ENCODE measurements around the gene LGALS7.

DNA sequence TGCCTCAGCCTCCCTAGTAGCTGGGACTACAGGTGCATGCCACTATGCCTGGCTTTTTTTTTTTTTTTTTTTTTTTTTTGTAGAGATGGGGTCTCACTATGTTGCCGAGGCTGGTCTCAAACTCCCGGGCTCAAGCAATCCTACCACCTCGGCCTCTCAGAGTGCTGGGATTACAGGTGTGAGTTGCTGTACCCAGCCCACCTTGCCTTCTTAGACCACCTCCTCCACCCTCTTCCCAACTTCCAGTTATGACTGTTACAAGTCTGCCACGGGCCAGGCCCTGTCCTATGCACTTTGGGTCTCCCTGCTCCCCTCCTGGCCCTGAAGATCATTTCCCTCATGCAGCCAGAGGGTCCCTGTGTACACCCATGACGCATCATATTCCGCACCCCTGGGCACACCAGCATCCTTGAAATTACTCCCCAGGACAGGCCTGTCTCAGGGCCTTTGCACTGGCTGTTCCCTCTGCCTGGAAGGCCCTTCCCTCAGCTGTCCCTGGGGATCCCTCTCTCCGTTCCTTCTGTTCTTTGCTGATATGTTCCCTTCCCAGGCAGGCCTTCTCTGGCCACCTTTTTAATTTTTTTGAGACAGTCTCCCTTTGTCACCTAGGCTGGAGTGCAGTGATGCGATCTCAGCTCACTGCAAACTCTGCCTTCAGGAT, 36.4 kb upstream of the LGALS7 start:
- no peak for TF ChIP-seq TEAD4 (IDR thresholded peaks at IDR 0.05)
- TF ChIP-seq, protein P1, sequence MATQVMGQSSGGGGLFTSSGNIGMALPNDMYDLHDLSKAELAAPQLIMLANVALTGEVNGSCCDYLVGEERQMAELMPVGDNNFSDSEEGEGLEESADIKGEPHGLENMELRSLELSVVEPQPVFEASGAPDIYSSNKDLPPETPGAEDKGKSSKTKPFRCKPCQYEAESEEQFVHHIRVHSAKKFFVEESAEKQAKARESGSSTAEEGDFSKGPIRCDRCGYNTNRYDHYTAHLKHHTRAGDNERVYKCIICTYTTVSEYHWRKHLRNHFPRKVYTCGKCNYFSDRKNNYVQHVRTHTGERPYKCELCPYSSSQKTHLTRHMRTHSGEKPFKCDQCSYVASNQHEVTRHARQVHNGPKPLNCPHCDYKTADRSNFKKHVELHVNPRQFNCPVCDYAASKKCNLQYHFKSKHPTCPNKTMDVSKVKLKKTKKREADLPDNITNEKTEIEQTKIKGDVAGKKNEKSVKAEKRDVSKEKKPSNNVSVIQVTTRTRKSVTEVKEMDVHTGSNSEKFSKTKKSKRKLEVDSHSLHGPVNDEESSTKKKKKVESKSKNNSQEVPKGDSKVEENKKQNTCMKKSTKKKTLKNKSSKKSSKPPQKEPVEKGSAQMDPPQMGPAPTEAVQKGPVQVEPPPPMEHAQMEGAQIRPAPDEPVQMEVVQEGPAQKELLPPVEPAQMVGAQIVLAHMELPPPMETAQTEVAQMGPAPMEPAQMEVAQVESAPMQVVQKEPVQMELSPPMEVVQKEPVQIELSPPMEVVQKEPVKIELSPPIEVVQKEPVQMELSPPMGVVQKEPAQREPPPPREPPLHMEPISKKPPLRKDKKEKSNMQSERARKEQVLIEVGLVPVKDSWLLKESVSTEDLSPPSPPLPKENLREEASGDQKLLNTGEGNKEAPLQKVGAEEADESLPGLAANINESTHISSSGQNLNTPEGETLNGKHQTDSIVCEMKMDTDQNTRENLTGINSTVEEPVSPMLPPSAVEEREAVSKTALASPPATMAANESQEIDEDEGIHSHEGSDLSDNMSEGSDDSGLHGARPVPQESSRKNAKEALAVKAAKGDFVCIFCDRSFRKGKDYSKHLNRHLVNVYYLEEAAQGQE (IDR thresholded peaks at IDR 0.05; ENCODE audit: low read depth): no peak
